HFF-Myc (cell line): ENCODE data around the gene NHP2.

Source experiments
- DNase-seq: peaks from one replicate; pipeline ENCODE4 v3.0.0-alpha.2; 2011; ENCODE audit warnings: low read depth; ENCODE audit errors: extremely low read depth
- H3K4me3 ChIP-seq: replicated peaks from 2 replicates; pipeline ENCODE4 v1.5.1; 2011; ENCODE audit warnings: low read depth, mild to moderate bottlenecking, control low read depth, low read length
- CTCF ChIP-seq: IDR thresholded peaks from 2 replicates; pipeline ENCODE4 v1.5.1; 2012; ENCODE audit warnings: mild to moderate bottlenecking, low read depth, low read length, control low read depth; ENCODE audit errors: missing control alignments

The NHP2 gene

GRCh38 chr5:178155065-178155464, 1.4 kb upstream of the NHP2 start:
- no peak for DNase-seq
- no peak for TF ChIP-seq CTCF
- no peak overlapping the region for H3K4me3 ChIP-seq

- H3K4me3 ChIP-seq, result peak overlapping the region; percentile 98
- DNase-seq, result no peak
- TF ChIP-seq CTCF, result no peak
Measured at GRCh38 chr5:178152491-178153444, 917 bp downstream of the NHP2 start.

GRCh38 chr5:178150977-178151734, 2.5 kb downstream of the NHP2 start:
- H3K4me3 ChIP-seq, result no peak overlapping the region
- no peak for TF ChIP-seq CTCF
- no peak for DNase-seq

GRCh38 chr5:178149199-178149932, 4.3 kb downstream of the NHP2 start:
- TF ChIP-seq CTCF, result no peak

GRCh38 chr5:178147406-178147805, 6.3 kb downstream of the NHP2 start:
- H3K4me3 ChIP-seq, result no peak overlapping the region
- no peak for DNase-seq
- TF ChIP-seq CTCF, result no peak

More at GRCh38 chr5:178149199-178149932, 4.3 kb downstream of the NHP2 start:
- H3K4me3 ChIP-seq, result no peak overlapping the region
- no peak for DNase-seq

GRCh38 chr5:178145965-178146820, 7.5 kb downstream of the NHP2 start:
- DNase-seq, result no peak
- no peak overlapping the region for H3K4me3 ChIP-seq
- TF ChIP-seq CTCF, result peak; percentile 78
